Skeletal muscle tissue (tissue), 4 donors: Measurements from ENCODE around the gene NPAS1. TPM values are rescaled to one million over a fixed set of nuclear protein-coding genes. Genes with fewer than 3 reads are reported as not detected.
A peak's percentile ranks its signal among the peaks of the same experiment; 100 is the strongest.

ENCODE experiments used
- H3K27ac ChIP-seq: one replicate; pipeline ENCODE4 v1.7.0; 2013; ENCODE audit warnings: mild to moderate bottlenecking, low read depth, low read length, inconsistent platforms
- H3K27me3 ChIP-seq, 3 donors: one replicate each; pipeline ENCODE4 v1.7.0; 2013; ENCODE audit warnings: low read length in 3 of 3; ENCODE audit not compliant: control insufficient read depth in 3 of 3, insufficient read depth in 3 of 3
- H3K36me3 ChIP-seq, 3 donors: one replicate each; pipeline ENCODE4 v1.7.0; 2013; ENCODE audit warnings: low read length in 3 of 3; ENCODE audit not compliant: control insufficient read depth in 3 of 3, insufficient read depth in 3 of 3
- H3K4me1 ChIP-seq, 3 donors: one replicate each; pipeline ENCODE4 v1.7.0; 2013; ENCODE audit warnings: low read length in 3 of 3, mild to moderate bottlenecking in 3 of 3; ENCODE audit not compliant: control insufficient read depth in 3 of 3, insufficient read depth in 3 of 3
- H3K4me3 ChIP-seq, 3 donors: one replicate each; pipeline ENCODE4 v1.7.0; 2013; ENCODE audit warnings: low read length in 3 of 3
- H3K9ac ChIP-seq, 3 donors: one replicate each; pipeline ENCODE4 v1.7.0; 2013; ENCODE audit warnings: low read length in 3 of 3, mild to moderate bottlenecking in 3 of 3, moderate library complexity in 2 of 3, low read depth in 1 of 3
- H3K9me3 ChIP-seq, 3 donors: one replicate each; pipeline ENCODE4 v1.7.0; 2013; ENCODE audit warnings: low read length in 3 of 3; ENCODE audit not compliant: control insufficient read depth in 3 of 3
- total RNA-seq: library from RNA; depleted of rRNA; stranded (reverse); fragments of >200 nt; gene quantifications from one replicate; pipeline ENCODE4 v1.2.3, GENCODE V29; 2014
- donor health status: Osteomylitis.

Gene NPAS1
- total RNA-seq, 1 donor from 2014 or later = 1.0 TPM

GRCh38 chr19:47026889-47027288, 7.3 kb downstream of the NPAS1 start:
- H3K4me1 ChIP-seq = peaks cover 3 to 6% (median 5%) of the 10 kb centered on the region in 3 donors
- no peak overlapping the region for H3K27ac ChIP-seq
- no peak overlapping the region for H3K4me3 ChIP-seq
- no peak overlapping the region for H3K9ac ChIP-seq
- peaks cover 52 to 64% (median 62%) of the 10 kb centered on the region in 3 donors for H3K27me3 ChIP-seq
- no peaks in the 10 kb centered on the region for H3K9me3 ChIP-seq
- H3K36me3 ChIP-seq = no peaks in the 10 kb centered on the region

GRCh38 chr19:47027586-47028088, 8.0 kb downstream of the NPAS1 start:
- Histone ChIP-seq H3K4me1 (peaks cover 0 to 6% (median 5%) of the 10 kb centered on the region in 3 donors), H3K9ac (no peak overlapping the region), H3K27ac (no peak overlapping the region), H3K36me3 (no peaks in the 10 kb centered on the region), H3K9me3 (no peaks in the 10 kb centered on the region), H3K27me3 (peaks cover 54 to 66% (median 63%) of the 10 kb centered on the region in 3 donors), H3K4me3 (no peak overlapping the region)

GRCh38 chr19:47028195-47028601, 8.6 kb downstream of the NPAS1 start:
- no peaks in the 10 kb centered on the region for H3K9me3 ChIP-seq
- no peaks in the 10 kb centered on the region for H3K36me3 ChIP-seq
- no peak overlapping the region for H3K9ac ChIP-seq
- H3K27me3 ChIP-seq = peaks cover 50 to 63% (median 59%) of the 10 kb centered on the region in 3 donors
- H3K4me1 ChIP-seq = peaks cover 0 to 2% (median 2%) of the 10 kb centered on the region in 3 donors
- H3K27ac ChIP-seq = no peak overlapping the region
- H3K4me3 ChIP-seq = no peak overlapping the region

- no peaks in the 10 kb centered on the region for H3K36me3 ChIP-seq
- H3K27me3 ChIP-seq = peaks cover 28 to 34% (median 34%) of the 10 kb centered on the region in 3 donors
- H3K4me3 ChIP-seq = no peak overlapping the region
- H3K4me1 ChIP-seq = peaks cover 11 to 12% (median 12%) of the 10 kb centered on the region in 3 donors
- no peak overlapping the region for H3K27ac ChIP-seq
- H3K9ac ChIP-seq = no peak overlapping the region
- no peaks in the 10 kb centered on the region for H3K9me3 ChIP-seq
These were observed 12.7 kb downstream of the NPAS1 start for GRCh38 chr19:47032171-47032811.

GRCh38 chr19:47035127-47036096, 15.8 kb downstream of the NPAS1 start:
- H3K9ac ChIP-seq = peak overlapping the region in 2 of 3 donors; percentile 58 to 65
- H3K9me3 ChIP-seq = no peaks in the 10 kb centered on the region
- H3K36me3 ChIP-seq = no peaks in the 10 kb centered on the region
- H3K27ac ChIP-seq = no peak overlapping the region
- H3K27me3 ChIP-seq = peaks cover 14 to 21% (median 18%) of the 10 kb centered on the region in 3 donors
- peak overlapping the region; percentile 50 to 69 (median 64) for H3K4me3 ChIP-seq
- peaks cover 11 to 12% (median 12%) of the 10 kb centered on the region in 3 donors for H3K4me1 ChIP-seq

GRCh38 chr19:47036097-47036651, 16.5 kb downstream of the NPAS1 start:
- Histone ChIP-seq H3K27ac (no peak overlapping the region), H3K27me3 (peaks cover 11 to 18% (median 17%) of the 10 kb centered on the region in 3 donors), H3K9me3 (no peaks in the 10 kb centered on the region), H3K4me3 (peak overlapping the region; percentile 50 to 69 (median 64)), H3K36me3 (no peaks in the 10 kb centered on the region), H3K9ac (peak overlapping the region in 2 of 3 donors; percentile 58 to 65), H3K4me1 (peaks cover 11 to 12% (median 12%) of the 10 kb centered on the region in 3 donors)

- peaks cover 0 to 7% (median 6%) of the 10 kb centered on the region in 3 donors for H3K27me3 ChIP-seq
- H3K36me3 ChIP-seq = no peaks in the 10 kb centered on the region
- no peak overlapping the region for H3K27ac ChIP-seq
- no peak overlapping the region for H3K4me3 ChIP-seq
- H3K9ac ChIP-seq = no peak overlapping the region
- peaks cover 11 to 12% (median 12%) of the 10 kb centered on the region in 3 donors for H3K4me1 ChIP-seq
- H3K9me3 ChIP-seq = no peaks in the 10 kb centered on the region
These were observed 18.1 kb downstream of the NPAS1 start for GRCh38 chr19:47037766-47038165.

GRCh38 chr19:47039239-47039874, 19.7 kb downstream of the NPAS1 start:
- Histone ChIP-seq H3K36me3 (no peaks in the 10 kb centered on the region), H3K4me3 (no peak overlapping the region), H3K9ac (no peak overlapping the region), H3K9me3 (no peaks in the 10 kb centered on the region), H3K27ac (no peak overlapping the region), H3K4me1 (peaks cover 11 to 12% (median 12%) of the 10 kb centered on the region in 3 donors), H3K27me3 (peaks cover 0 to 6% (median 3%) of the 10 kb centered on the region in 3 donors)

- Histone ChIP-seq H3K4me3 (no peak overlapping the region), H3K9ac (no peak overlapping the region), H3K4me1 (peaks cover 4 to 5% (median 5%) of the 10 kb centered on the region in 3 donors), H3K36me3 (no peaks in the 10 kb centered on the region), H3K9me3 (no peaks in the 10 kb centered on the region), H3K27me3 (no peaks in the 10 kb centered on the region), H3K27ac (no peak overlapping the region)
These were observed 21.2 kb downstream of the NPAS1 start for GRCh38 chr19:47040869-47041268.
